GM15510 (cell line): Measurements from ENCODE around the gene ATF1.

Experiments
- POLR2A ChIP-seq: IDR thresholded peaks from 3 replicates; pipeline ENCODE4 v1.6.1; 2011; ENCODE audit warnings: borderline replicate concordance; ENCODE audit not compliant: insufficient read length; ENCODE audit errors: extremely low read depth

The ATF1 gene

DNA sequence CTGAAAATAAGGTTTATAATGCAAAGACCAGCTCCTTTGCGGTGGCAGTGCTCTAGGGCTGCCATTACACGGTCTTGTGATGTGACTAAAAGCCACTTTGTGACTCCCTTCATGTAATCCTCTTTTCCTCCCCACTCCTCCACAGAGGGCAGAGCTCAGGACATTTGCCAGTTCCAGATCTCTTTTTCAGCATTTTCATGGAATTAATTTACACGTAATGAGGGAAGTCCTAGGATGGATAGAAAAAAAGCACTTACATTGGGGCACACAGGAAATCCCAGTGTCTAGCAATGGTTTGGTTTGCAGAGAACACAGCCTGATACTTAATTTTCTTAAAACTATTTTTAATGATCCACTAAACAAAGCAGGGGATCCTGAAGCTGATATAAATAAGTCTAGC, 17.5 kb upstream of the ATF1 start:
- TF ChIP-seq POLR2A = no peak

- no peak for TF ChIP-seq POLR2A
These were observed 16.1 kb upstream of the ATF1 start for GRCh38 chr12:50747817-50748216.

GRCh38 chr12:50749459-50749882, 14.4 kb upstream of the ATF1 start:
- no peak for TF ChIP-seq POLR2A

DNA sequence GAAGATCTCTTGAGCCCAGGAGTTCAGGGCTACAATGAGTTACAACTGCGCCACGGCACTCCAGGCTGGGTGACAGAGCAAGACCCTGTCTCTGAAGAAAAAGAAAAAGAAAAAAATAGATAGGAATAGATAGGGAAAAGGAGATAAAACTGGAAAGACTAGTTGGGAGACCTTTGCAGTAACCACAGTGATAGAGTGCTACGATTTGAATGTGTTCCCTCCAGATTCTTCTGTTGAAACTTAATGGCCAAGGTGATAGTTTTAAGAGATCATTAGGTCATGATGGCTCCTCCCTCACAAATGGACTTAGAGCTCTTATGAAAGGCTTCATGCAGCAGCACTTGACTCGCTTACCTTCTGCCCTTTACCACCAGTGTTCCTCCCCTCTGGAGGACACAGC, 13.5 kb upstream of the ATF1 start:
- TF ChIP-seq POLR2A = no peak

DNA sequence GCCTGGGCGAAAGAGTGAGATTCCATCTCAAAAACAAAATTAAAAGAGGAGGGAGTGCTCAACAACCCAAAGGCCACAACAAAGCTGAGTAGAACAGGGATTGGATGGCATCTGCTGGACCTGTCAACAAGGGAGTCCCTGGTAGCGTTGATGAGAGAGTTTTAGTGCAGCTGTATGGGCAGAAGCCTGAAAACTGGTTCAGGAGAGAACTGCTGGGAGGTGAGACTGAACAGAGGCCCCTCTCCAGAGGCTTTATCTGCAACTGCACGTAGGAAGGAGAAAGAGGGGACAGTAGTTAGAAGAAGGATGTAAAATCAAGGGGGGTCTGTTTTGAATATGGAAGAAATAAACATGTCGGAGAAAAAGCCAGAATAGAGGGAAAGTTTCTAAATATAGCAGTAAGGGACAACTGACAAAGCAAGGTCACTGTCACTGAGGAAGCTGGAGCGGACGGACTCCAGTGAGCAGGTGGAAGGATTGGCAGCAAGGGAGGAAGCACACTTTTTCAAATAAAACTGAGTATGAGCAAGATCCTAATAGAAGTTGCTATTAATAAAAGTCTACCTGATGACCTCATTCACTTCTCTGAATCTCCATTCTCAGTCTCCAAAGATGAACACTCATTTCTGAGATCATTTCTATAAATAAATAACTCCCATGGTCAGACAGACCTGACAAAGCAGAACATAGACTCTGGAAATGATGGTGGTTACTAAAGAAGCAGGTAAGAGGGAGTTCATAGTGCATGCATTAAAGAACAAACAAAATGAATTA, 11.8 kb upstream of the ATF1 start:
- TF ChIP-seq POLR2A = no peak

DNA sequence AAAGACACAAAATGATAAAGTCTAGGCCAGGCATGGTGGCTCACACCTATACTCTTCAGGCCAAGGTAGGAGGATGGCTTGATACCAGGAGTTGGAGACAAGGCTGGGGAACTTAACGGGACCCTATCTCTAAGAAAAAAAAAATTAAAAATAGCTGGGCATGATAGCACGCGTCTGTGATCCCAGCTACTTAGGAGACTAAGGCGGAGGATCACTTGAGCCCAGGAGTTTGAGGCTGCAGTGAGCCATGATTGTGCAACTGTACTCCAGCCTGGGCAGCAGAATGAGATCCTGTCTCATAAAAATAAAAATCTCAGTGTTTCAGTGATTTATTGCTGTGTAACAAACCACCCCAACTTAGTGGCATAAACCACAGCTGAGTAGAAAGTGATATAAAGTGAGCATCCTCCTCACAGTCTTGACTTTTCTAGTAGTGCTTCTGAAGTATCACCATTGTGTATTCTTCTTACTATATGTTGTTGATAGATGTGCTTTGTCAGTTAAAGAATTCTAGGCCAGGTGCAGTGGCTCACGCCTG, 10.6 kb upstream of the ATF1 start:
- TF ChIP-seq POLR2A = no peak

GRCh38 chr12:50764286-50765094, 589 bp downstream of the ATF1 start:
- peak; percentile 63 for TF ChIP-seq POLR2A

GRCh38 chr12:50765095-50765911, 1.4 kb downstream of the ATF1 start:
- TF ChIP-seq POLR2A = no peak

GRCh38 chr12:50768391-50768790, 4.5 kb downstream of the ATF1 start:
- no peak for TF ChIP-seq POLR2A

- TF ChIP-seq POLR2A = no peak
These were observed 7.5 kb downstream of the ATF1 start for GRCh38 chr12:50771409-50771808.

DNA sequence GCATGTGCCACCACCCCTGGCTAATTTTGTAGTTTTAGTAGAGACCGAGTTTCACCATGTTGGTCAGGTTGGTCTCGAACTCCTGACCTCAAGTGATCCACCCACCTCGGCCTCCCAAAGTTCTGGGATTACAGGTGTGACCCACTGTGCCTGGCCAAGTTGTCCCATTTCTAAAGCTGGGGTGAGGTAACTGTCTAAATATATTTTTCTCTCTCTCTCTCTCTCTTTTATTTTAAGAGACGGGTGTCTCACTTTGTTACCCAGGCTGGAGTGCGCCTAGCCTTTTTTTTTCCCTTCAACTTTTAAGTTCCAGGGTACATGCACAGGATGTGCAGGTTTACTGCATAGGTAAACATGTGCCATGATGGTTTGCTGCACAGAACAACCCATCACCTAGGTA, 8.6 kb downstream of the ATF1 start:
- no peak for TF ChIP-seq POLR2A

GRCh38 chr12:50772877-50773276, 9.0 kb downstream of the ATF1 start:
- no peak for TF ChIP-seq POLR2A

- no peak for TF ChIP-seq POLR2A
These were observed 11.3 kb downstream of the ATF1 start for GRCh38 chr12:50775251-50775650.
